Measurements from ENCODE around the gene SNX33.
A peak's percentile ranks its signal among the peaks of the same experiment; 100 is the strongest.
"Not testable (repeated sequence)": the region's sequence is repeated elsewhere in the genome, so short reads cannot be mapped to it uniquely, and the experiment has no call there.

SNX33 gene

GRCh38 chr15:75702436-75702835 is 54.7 kb downstream of the SNX33 start:
- no peak for DNase-seq

- DNase-seq, result not testable (repeated sequence)
These were observed 55.9 kb downstream of the SNX33 start for GRCh38 chr15:75703440-75704262.

- DNase-seq, result no peak
These were observed 56.5 kb downstream of the SNX33 start for GRCh38 chr15:75704263-75704615.

- DNase-seq, result no peak
These were observed 56.9 kb downstream of the SNX33 start for GRCh38 chr15:75704618-75705017.

- DNase-seq, result not testable (repeated sequence)
These were observed 57.7 kb downstream of the SNX33 start for GRCh38 chr15:75705375-75705774.

GRCh38 chr15:75705854-75706681 is 58.4 kb downstream of the SNX33 start:
- peak; percentile 4 for DNase-seq

GRCh38 chr15:75706682-75706954 is 58.9 kb downstream of the SNX33 start:
- no peak for DNase-seq

GRCh38 chr15:75709458-75709857 is 61.7 kb downstream of the SNX33 start:
- DNase-seq, result peak; percentile 21

- DNase-seq, result not testable (repeated sequence)
These were observed 63.2 kb downstream of the SNX33 start for GRCh38 chr15:75710874-75711273.

- DNase-seq, result not testable (repeated sequence)
These were observed 63.8 kb downstream of the SNX33 start for GRCh38 chr15:75711495-75711894.
